Esophagus muscularis mucosa (tissue), 4 donors: ENCODE data around the gene TERF2IP. TPM values are rescaled to one million over a fixed set of nuclear protein-coding genes. Genes with fewer than 3 reads are reported as not detected.

ENCODE experiments used
- DNase-seq: peaks from one replicate; pipeline ENCODE4 v3.0.0-alpha.2; 2017; ENCODE audit errors: extremely low spot score
- H3K27ac ChIP-seq, 4 donors: fragments of 200-600 bp; sonication (generic); replicated peaks in 1 of 4; 1 replicate in 3 of 4; 2 replicates in 1 of 4; pipeline ENCODE4 v1.5.1; 2016 to 2019; ENCODE audit warnings: mild to moderate bottlenecking in 1 of 4
- H3K27me3 ChIP-seq, 4 donors: fragments of 200-600 bp; sonication (generic); one replicate each; pipeline versions ENCODE4 v1.5.1 to v1.6.0; 2016 to 2019
- H3K36me3 ChIP-seq, 4 donors: fragments of 200-600 bp; sonication (generic); one replicate each; pipeline ENCODE4 v1.5.1; 2016 to 2019
- H3K4me1 ChIP-seq, 4 donors: fragments of 200-600 bp; sonication (generic); one replicate each; pipeline ENCODE4 v1.5.1; 2016 to 2019
- H3K4me3 ChIP-seq, 4 donors: fragments of 200-600 bp; sonication (generic); 1 replicate in 2 of 4; 2 replicates in 2 of 4; pipeline ENCODE4 v1.5.1; 2016 to 2019; ENCODE audit warnings: mild to moderate bottlenecking in 4 of 4, moderate library complexity in 1 of 4
- H3K9me3 ChIP-seq, 4 donors: fragments of 200-600 bp; sonication (generic); 1 replicate in 3 of 4; 2 replicates in 1 of 4; pipeline ENCODE4 v1.5.1; 2016 to 2019
- CTCF ChIP-seq, 3 experiments: fragments of 200-600 bp in 2 of 3; fragments of 450-650 bp in 1 of 3; sonication (generic) in 2 of 3; IDR thresholded peaks; one replicate each; pipeline ENCODE4 v1.5.1; 2017 to 2019; ENCODE audit warnings: antibody characterized with exemption in 3 of 3, mild to moderate bottlenecking in 2 of 3, moderate library complexity in 1 of 3
- EP300 ChIP-seq: sonication (generic); formaldehyde crosslinking; IDR thresholded peaks from one replicate; pipeline ENCODE4 v1.6.1; 2017; ENCODE audit warnings: antibody characterized with exemption
- POLR2A ChIP-seq: fragments of 450-650 bp; IDR thresholded peaks from one replicate; pipeline ENCODE4 v1.6.1; 2017; ENCODE audit warnings: antibody characterized with exemption, moderate library complexity, mild to moderate bottlenecking, low read depth
- POLR2AphosphoS5 ChIP-seq, 2 donors: sonication (generic); formaldehyde crosslinking; IDR thresholded peaks; one replicate each; pipeline ENCODE4 v1.6.1; 2017; ENCODE audit warnings: antibody characterized with exemption in 2 of 2
- WGBS: methylation state at CpG from one replicate; pipeline ENCODE4 v1.1.5; 2018; 5-methylcytosine and 5-hydroxymethylcytosine counted together
- intact Hi-C: fragments of 100-400 bp; cut with DNase I; formaldehyde crosslinking; loops from one replicate; pipeline ENCODE4 v1.15.1; 2023
- total RNA-seq, 4 donors: library from RNA; depleted of rRNA; stranded (reverse); fragments of >200 nt; gene quantifications; one replicate each; pipeline versions ENCODE4 v1.1.0 to v1.2.1, GENCODE V29; 2016

The TERF2IP gene
- total RNA-seq, 4 donors from 2014 or later = 62.3 to 83.7 (median 64.1) TPM

GRCh38 chr16:75653922-75654321 is 6.3 kb downstream of the TERF2IP start:
- H3K27ac ChIP-seq = no peak overlapping the region
- H3K9me3 ChIP-seq = no peaks in the 10 kb centered on the region
- H3K4me3 ChIP-seq = no peak overlapping the region
- WGBS = 40% methylated on average over 1 of the region's 1 CpG
- H3K4me1 ChIP-seq = peaks cover 43 to 54% (median 47%) of the 10 kb centered on the region in 4 donors
- no peak for DNase-seq
- H3K27me3 ChIP-seq = no peaks in the 10 kb centered on the region
- TF ChIP-seq POLR2A (no peak), EP300 (no peak), POLR2AphosphoS5 (IDR thresholded peaks at IDR 0.05) (no peak), CTCF (IDR thresholded peaks at IDR 0.05) (no peak)
- H3K36me3 ChIP-seq = peaks cover 41 to 49% (median 46%) of the 10 kb centered on the region in 4 donors
- intact Hi-C loops = no loop called here

DNA sequence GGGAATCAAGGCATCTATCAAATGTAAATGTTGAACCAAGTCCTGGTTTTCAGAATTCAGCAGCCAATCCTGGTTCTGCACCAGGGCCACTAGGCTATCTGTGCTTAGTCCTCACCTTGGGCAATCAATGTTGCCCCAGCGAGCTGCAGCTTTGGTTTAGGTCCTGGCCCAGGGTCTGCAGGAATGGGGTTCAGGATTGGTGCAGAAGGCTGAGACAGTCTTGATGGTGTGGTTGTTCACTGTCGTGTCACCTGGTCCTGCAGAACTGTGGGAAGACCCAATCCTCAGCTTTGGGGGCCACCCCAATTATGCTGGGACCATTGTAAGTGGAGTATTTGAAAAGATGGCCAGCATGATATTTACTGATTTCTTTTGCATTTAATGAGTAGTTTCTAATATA is 10.6 kb downstream of the TERF2IP start:
- 84% methylated on average over 2 of the region's 2 CpGs for WGBS
- Histone ChIP-seq H3K27me3 (no peaks in the 10 kb centered on the region), H3K4me1 (peaks cover 12 to 20% (median 18%) of the 10 kb centered on the region in 4 donors), H3K36me3 (peaks cover 41 to 78% (median 62%) of the 10 kb centered on the region in 4 donors), H3K27ac (no peak overlapping the region), H3K4me3 (no peak overlapping the region), H3K9me3 (no peaks in the 10 kb centered on the region)
- DNase-seq = no peak
- no peak for TF ChIP-seq POLR2A
- TF ChIP-seq POLR2AphosphoS5 (IDR thresholded peaks at IDR 0.05) = no peak
- no peak for TF ChIP-seq CTCF (IDR thresholded peaks at IDR 0.05)
- no peak for TF ChIP-seq EP300
- intact Hi-C loops = no loop called here

- H3K27ac ChIP-seq = no peak overlapping the region
- peaks cover 30 to 66% (median 50%) of the 10 kb centered on the region in 4 donors for H3K36me3 ChIP-seq
- TF ChIP-seq EP300 = no peak
- no peak for TF ChIP-seq CTCF (IDR thresholded peaks at IDR 0.05)
- TF ChIP-seq POLR2A = no peak
- no peak for TF ChIP-seq POLR2AphosphoS5 (IDR thresholded peaks at IDR 0.05)
- H3K9me3 ChIP-seq = no peaks in the 10 kb centered on the region
- no peak overlapping the region for H3K4me3 ChIP-seq
- no peak for DNase-seq
- 90% methylated on average over 6 of the region's 6 CpGs for WGBS
- H3K27me3 ChIP-seq = no peaks in the 10 kb centered on the region
- intact Hi-C loops = no loop called here
- peaks cover 0 to 13% (median 2%) of the 10 kb centered on the region in 4 donors for H3K4me1 ChIP-seq
These were observed 12.7 kb downstream of the TERF2IP start for GRCh38 chr16:75660321-75660720.

DNA sequence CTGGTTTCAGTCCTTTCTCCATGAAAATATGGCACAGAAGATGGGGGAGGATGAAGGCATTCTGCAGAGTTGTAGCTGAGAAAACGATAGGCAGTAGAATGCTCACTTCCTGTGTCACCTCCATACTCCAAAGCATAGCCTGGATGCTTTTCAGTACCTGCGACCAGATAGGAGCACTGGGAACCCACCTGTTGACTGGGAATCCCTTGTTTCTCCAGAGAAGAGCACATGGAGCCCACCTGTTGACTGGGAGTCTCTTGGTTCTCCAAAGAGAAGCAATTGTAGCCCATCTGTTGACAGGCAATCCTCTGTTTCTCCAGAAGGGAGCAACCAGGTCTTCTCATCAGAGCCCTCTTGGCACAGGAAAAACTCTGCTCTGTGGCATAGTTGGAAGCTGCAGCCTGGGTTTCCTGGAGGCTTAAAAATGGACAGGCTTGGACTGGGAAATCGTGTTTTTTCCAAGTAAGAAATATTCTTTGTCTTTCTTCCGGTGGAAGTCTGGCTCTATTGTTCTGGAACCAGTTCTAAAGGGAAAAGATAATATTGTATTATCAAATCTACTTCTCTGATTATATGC is 13.2 kb downstream of the TERF2IP start:
- intact Hi-C loops = no loop called here
- H3K27ac ChIP-seq = no peak overlapping the region
- 80% methylated on average over 4 of the region's 4 CpGs for WGBS

More for the DNA sequence above, 13.2 kb downstream of the TERF2IP start:
- DNase-seq = no peak
- H3K4me1 ChIP-seq = peaks cover 0 to 13% (median 2%) of the 10 kb centered on the region in 4 donors
- no peaks in the 10 kb centered on the region for H3K9me3 ChIP-seq
- H3K4me3 ChIP-seq = no peak overlapping the region
- peaks cover 25 to 61% (median 45%) of the 10 kb centered on the region in 4 donors for H3K36me3 ChIP-seq
- H3K27me3 ChIP-seq = no peaks in the 10 kb centered on the region
- no peak for TF ChIP-seq EP300
- no peak for TF ChIP-seq POLR2A
- TF ChIP-seq CTCF (IDR thresholded peaks at IDR 0.05) = no peak
- TF ChIP-seq POLR2AphosphoS5 (IDR thresholded peaks at IDR 0.05) = no peak
